H1 (cell line): ENCODE measurements around the gene ASAP3. TPM values are rescaled to one million over a fixed set of nuclear protein-coding genes. Genes with fewer than 3 reads are reported as not detected.

Source experiments
- CTCF ChIA-PET: fragments of 300-600 bp; sonication (Branson Sonifier 250); formaldehyde crosslinking; loops from one replicate; lab custom pipeline; 2021; ENCODE audit not compliant: partially characterized antibody; lab: Charles Lee
- POLR2A ChIA-PET: fragments of 300-600 bp; sonication (Branson Sonifier 250); formaldehyde crosslinking; loops from one replicate; lab custom pipeline; 2021; ENCODE audit warnings: inconsistent platforms; ENCODE audit not compliant: partially characterized antibody; lab: Charles Lee
- DNase-seq, 2 experiments: peaks; one replicate each; pipeline versions ENCODE4 v3.0.0 to v3.0.0-alpha.2; 2010 to 2022; ENCODE audit warnings: low spot score in 2 of 2, low read depth in 1 of 2, mixed read lengths in 1 of 2
- FAIRE-seq: peaks from 2 replicates; lab custom pipeline; 2011; peaks lifted over from hg19 to GRCh38; lab: Jason Lieb, UNC
- H2AFZ ChIP-seq: 2 replicates; pipeline ENCODE4 v1.8.1; 2012; ENCODE audit warnings: low read length, inconsistent platforms
- H2AK5ac ChIP-seq: 2 replicates; pipeline ENCODE4 v1.6.1; 2013; ENCODE audit warnings: low read depth, low read length
- H2BK120ac ChIP-seq: replicated peaks from 2 replicates; pipeline ENCODE3; 2013; ENCODE audit warnings: low read depth, low read length, inconsistent platforms
- H2BK12ac ChIP-seq: 2 replicates; pipeline ENCODE4 v1.6.1; 2013; ENCODE audit warnings: low read depth, low read length
- H2BK15ac ChIP-seq: 2 replicates; pipeline ENCODE4 v1.6.1; 2013; ENCODE audit warnings: low read length
- H2BK20ac ChIP-seq: 2 replicates; pipeline ENCODE4 v1.6.1; 2013; ENCODE audit warnings: low read length
- H2BK5ac ChIP-seq: 2 replicates; pipeline ENCODE4 v1.6.1; 2013; ENCODE audit warnings: low read depth, low read length
- H3K14ac ChIP-seq: 2 replicates; pipeline ENCODE4 v1.6.1; 2013; ENCODE audit warnings: inconsistent platforms; ENCODE audit not compliant: insufficient read length
- H3K18ac ChIP-seq: 2 replicates; pipeline ENCODE4 v1.6.1; 2013; ENCODE audit warnings: low read length; ENCODE audit errors: extremely low read depth
- H3K23ac ChIP-seq: 2 replicates; pipeline ENCODE4 v1.6.1; 2013; ENCODE audit warnings: inconsistent platforms; ENCODE audit not compliant: insufficient read length
- H3K23me2 ChIP-seq: 2 replicates; pipeline ENCODE4 v1.6.1; 2013; ENCODE audit warnings: low read depth, low read length
- H3K27ac ChIP-seq: 2 replicates; pipeline ENCODE4 v1.6.1; 2011; ENCODE audit warnings: low read depth, low read length, inconsistent platforms
- H3K27me3 ChIP-seq, 4 experiments: replicated peaks in 1 of 4; 1 replicate in 1 of 4; 2 replicates in 3 of 4; pipeline versions ENCODE4 v1.6.1 to v1.8.1; 2011 to 2013; ENCODE audit warnings: low read length in 3 of 4, mild to moderate bottlenecking in 3 of 4, inconsistent platforms in 2 of 4, mixed read lengths in 2 of 4, moderate library complexity in 1 of 4; ENCODE audit not compliant: control insufficient read depth in 3 of 4, insufficient read depth in 3 of 4; ENCODE audit errors: extremely low read depth in 1 of 4
- H3K36me3 ChIP-seq, 4 experiments: 2 replicates each; pipeline versions ENCODE4 v1.6.1 to v1.8.1; 2011 to 2013; ENCODE audit warnings: mild to moderate bottlenecking in 4 of 4, low read length in 3 of 4, moderate library complexity in 2 of 4, control low read depth in 1 of 4, inconsistent platforms in 1 of 4; ENCODE audit not compliant: insufficient read depth in 4 of 4, control insufficient read depth in 2 of 4
- H3K4ac ChIP-seq: replicated peaks from 2 replicates; pipeline ENCODE3; 2013; ENCODE audit warnings: low read length, low read depth, mixed read lengths, inconsistent platforms; ENCODE audit not compliant: insufficient read length
- H3K4me1 ChIP-seq, 4 experiments: replicated peaks in 1 of 4; 1 replicate in 1 of 4; 2 replicates in 3 of 4; pipeline versions ENCODE4 v1.6.1 to v1.8.1; 2011 to 2013; ENCODE audit warnings: low read length in 3 of 4, inconsistent platforms in 2 of 4, mixed read lengths in 1 of 4; ENCODE audit not compliant: insufficient read depth in 4 of 4, control insufficient read depth in 3 of 4
- H3K4me2 ChIP-seq, 2 experiments: 2 replicates each; pipeline versions ENCODE4 v1.6.1 to v1.8.1; 2011 to 2013; ENCODE audit warnings: low read depth in 2 of 2, low read length in 2 of 2, control low read depth in 1 of 2, inconsistent platforms in 1 of 2, mild to moderate bottlenecking in 1 of 2; ENCODE audit not compliant: insufficient read depth in 1 of 2
- H3K4me3 ChIP-seq, 4 experiments: fragments of 200-600, 300-600 bp in 1 of 4; sonication (generic), shearing (Covaris generic), sonication (Bioruptor Twin) in 1 of 4; 2 replicates each; pipeline versions ENCODE4 v1.5.1 to v1.8.1; 2011 to 2016; ENCODE audit warnings: low read length in 4 of 4, low read depth in 3 of 4, control low read depth in 2 of 4, inconsistent platforms in 2 of 4, mild to moderate bottlenecking in 2 of 4, mixed read lengths in 1 of 4, moderate library complexity in 1 of 4; ENCODE audit not compliant: insufficient read depth in 2 of 4; ENCODE audit errors: extremely low read depth in 1 of 4
- H3K56ac ChIP-seq: replicated peaks from 2 replicates; pipeline ENCODE3; 2013; ENCODE audit warnings: low read depth, mild to moderate bottlenecking, mixed read lengths, low read length, inconsistent platforms; ENCODE audit not compliant: insufficient read length
- H3K79me1 ChIP-seq: 2 replicates; pipeline ENCODE4 v1.6.1; 2013; ENCODE audit warnings: low read depth, low read length, control low read depth
- H3K79me2 ChIP-seq, 2 experiments: 2 replicates each; pipeline versions ENCODE4 v1.6.1 to v1.8.1; 2012 to 2013; ENCODE audit warnings: low read length in 2 of 2, mild to moderate bottlenecking in 2 of 2, inconsistent platforms in 1 of 2; ENCODE audit not compliant: insufficient read depth in 2 of 2, control insufficient read depth in 1 of 2
- H3K9ac ChIP-seq, 4 experiments: replicated peaks in 1 of 4; 1 replicate in 1 of 4; 2 replicates in 3 of 4; pipeline versions ENCODE4 v1.6.1 to v1.8.1; 2011 to 2013; ENCODE audit warnings: low read depth in 3 of 4, low read length in 3 of 4, control low read depth in 2 of 4, mild to moderate bottlenecking in 2 of 4, moderate library complexity in 2 of 4, inconsistent platforms in 1 of 4; ENCODE audit errors: extremely low read depth in 1 of 4
- H3K9me3 ChIP-seq, 2 experiments: 2 replicates each; pipeline versions ENCODE4 v1.6.1 to v1.8.1; 2012 to 2013; ENCODE audit warnings: mild to moderate bottlenecking in 2 of 2, moderate library complexity in 2 of 2, control low read depth in 1 of 2, inconsistent platforms in 1 of 2, low read depth in 1 of 2, low read length in 1 of 2, mixed read lengths in 1 of 2; ENCODE audit not compliant: insufficient read depth in 2 of 2
- H4K20me1 ChIP-seq, 2 experiments: replicated peaks in 1 of 2; 2 replicates each; pipeline versions ENCODE3 to v1.8.1; 2011 to 2013; ENCODE audit warnings: inconsistent platforms in 2 of 2, low read length in 2 of 2, mild to moderate bottlenecking in 1 of 2; ENCODE audit not compliant: insufficient read depth in 2 of 2, control insufficient read depth in 1 of 2
- H4K5ac ChIP-seq: 2 replicates; pipeline ENCODE4 v1.6.1; 2013; ENCODE audit warnings: low read length, low read depth, mixed read lengths, inconsistent platforms; ENCODE audit not compliant: insufficient read length
- H4K8ac ChIP-seq: 2 replicates; pipeline ENCODE4 v1.8.0; 2013; ENCODE audit warnings: mild to moderate bottlenecking, moderate library complexity, low read length, inconsistent platforms; ENCODE audit not compliant: insufficient read depth; ENCODE audit errors: extremely low read depth
- H4K91ac ChIP-seq: replicated peaks from 2 replicates; pipeline ENCODE3; 2013; ENCODE audit warnings: low read length, mixed read lengths, inconsistent platforms; ENCODE audit not compliant: insufficient read length
- ASH2L ChIP-seq: fragments of 200-600, 300-600 bp; sonication (generic); IDR thresholded peaks from one replicate; pipeline ENCODE4 v1.7.1; 2017; ENCODE audit warnings: low read length
- BACH1 ChIP-seq: IDR thresholded peaks from 2 replicates; pipeline ENCODE4 v1.6.1; 2012; ENCODE audit warnings: low read length, improper control_type of control experiment
- CHD2 ChIP-seq: IDR thresholded peaks from 2 replicates; pipeline ENCODE4 v1.6.1; 2012; ENCODE audit warnings: low read length, improper control_type of control experiment
- EZH2 ChIP-seq: fragments of 200-600 bp; sonication (generic); IDR thresholded peaks from 2 replicates; pipeline ENCODE4 v1.7.1; 2012; ENCODE audit warnings: low read depth, mild to moderate bottlenecking, moderate library complexity, low read length, inconsistent platforms; ENCODE audit not compliant: severe bottlenecking
- FOSL1 ChIP-seq: IDR thresholded peaks from 2 replicates; pipeline ENCODE4 v1.6.1; 2011; ENCODE audit warnings: mild to moderate bottlenecking, low read depth, low read length, moderate library complexity; ENCODE audit not compliant: insufficient read depth
- RAD21 ChIP-seq, 2 experiments: IDR thresholded peaks in 1 of 2; conservative IDR thresholded peaks in 1 of 2; 2 replicates each; pipeline ENCODE4 v1.6.1; 2011; ENCODE audit warnings: low read depth in 2 of 2, low read length in 2 of 2, improper control_type of control experiment in 1 of 2, inconsistent platforms in 1 of 2, mild to moderate bottlenecking in 1 of 2, moderate library complexity in 1 of 2
- SIN3A ChIP-seq, 2 experiments: IDR thresholded peaks in 1 of 2; conservative IDR thresholded peaks in 1 of 2; 2 replicates each; pipeline ENCODE4 v1.6.1; 2011 to 2012; ENCODE audit warnings: low read length in 2 of 2, improper control_type of control experiment in 1 of 2, low read depth in 1 of 2, mild to moderate bottlenecking in 1 of 2
- SIX5 ChIP-seq: IDR thresholded peaks from 2 replicates; pipeline ENCODE4 v1.6.1; 2011; ENCODE audit warnings: mild to moderate bottlenecking, low read depth, low read length
- TBP ChIP-seq: IDR thresholded peaks from 2 replicates; pipeline ENCODE4 v1.6.1; 2011; ENCODE audit warnings: low read depth, low read length, improper control_type of control experiment
- TEAD4 ChIP-seq: IDR thresholded peaks from 2 replicates; pipeline ENCODE4 v1.6.1; 2012; ENCODE audit warnings: low read depth, low read length, inconsistent platforms, mixed read lengths
- WGBS, 2 experiments: shearing (Covaris generic) in 1 of 2; methylation state at CpG; one replicate each; pipeline versions ENCODE4 v1.1.6 to v1.1.7; 2013 to 2015; ENCODE audit warnings: low lambda C conversion rate in 2 of 2, mixed read lengths in 2 of 2, inconsistent platforms in 1 of 2, low coverage in 1 of 2, missing lambda C conversion rate in 1 of 2; ENCODE audit not compliant: insufficient replicate concordance in 2 of 2, insufficient coverage in 1 of 2, insufficient read length in 1 of 2; ENCODE audit errors: extremely low coverage in 1 of 2, missing lambda C conversion rate in 1 of 2; 5-methylcytosine and 5-hydroxymethylcytosine counted together
- polyA plus RNA-seq, 7 experiments: library from polyadenylated mRNA; depleted of rRNA in 3 of 7; stranded (reverse) in 5 of 7; unstranded in 2 of 7; fragments of >200 nt in 5 of 7; fragments of 200-250 nt in 2 of 7; gene quantifications; 1 replicate in 5 of 7; 2 replicates in 1 of 7; 4 replicates in 1 of 7; pipeline versions ENCODE4 v1.2.1 to v1.2.3, GENCODE V29; 2011 to 2013; ENCODE audit warnings: missing spikeins in 2 of 7, mixed read lengths in 2 of 7
- total RNA-seq: library from RNA; stranded (reverse); fragmentation: NEBNext Ultra II Directional; extraction: Animal tissue kit (Norgen Biotek cat#: 25700); gene quantifications from 2 replicates; pipeline ENCODE4 v1.2.1, GENCODE V29; 2021

The ASAP3 gene
- total and polyA plus RNA-seq, 2 of the 8 experiments (the other 6 are each of a cell fraction or from before 2014, with no cell fraction given) = 53.1 to 58.0 TPM

- FAIRE-seq (no peak), DNase-seq (no peak)
- Histone ChIP-seq H3K4me1 (no peaks in the 10 kb centered on the region), H3K56ac (no peak overlapping the region), H3K4ac (no peak overlapping the region), H3K27ac (no peak overlapping the region), H3K79me2 (no peaks in the 10 kb centered on the region), H3K4me2 (no peak overlapping the region), H4K20me1 (peaks cover 0 to 3% of the 10 kb centered on the region in 2 experiments), H2BK12ac (no peak overlapping the region), H2AFZ (no peak overlapping the region), H3K79me1 (no peaks in the 10 kb centered on the region), H4K91ac (no peak overlapping the region), H3K9ac (no peak overlapping the region), H3K36me3 (peaks cover 0 to 4% (median 0%) of the 10 kb centered on the region in 4 experiments; a peak in 1 of 8 replicates), H4K5ac (no peak overlapping the region), H3K9me3 (no peaks in the 10 kb centered on the region; a peak in 1 of 4 replicates), H3K18ac (no peak overlapping the region), H3K23me2 (no peaks in the 10 kb centered on the region; the same call in 1 of the 2 replicates), H3K27me3 (no peaks in the 10 kb centered on the region), H2AK5ac (no peak overlapping the region), H3K14ac (no peak overlapping the region), H4K8ac (no peak overlapping the region; the same call in 1 of the 2 replicates), H3K23ac (no peak overlapping the region), H2BK20ac (no peak overlapping the region), H3K4me3 (no peak overlapping the region), H2BK120ac (no peak overlapping the region), H2BK5ac (no peak overlapping the region), H2BK15ac (no peak overlapping the region)
- CTCF ChIA-PET = interaction anchor here (0.9 to 6.2 kb wide), 8 partner anchors 9 to 134 kb away, joined by 3 to 62 read pairs (median 6); partner anchors contain the start of gene E2F2
- WGBS, 2 experiments = 94% methylated on average over 13 of the region's 13 CpGs; no CpG with 5 or more reads in 1 of the 2 experiments
- no peak for TF ChIP-seq FOSL1
- TF ChIP-seq ASH2L = no peak
- TF ChIP-seq TEAD4 = no peak
- no peak for TF ChIP-seq SIX5
- no peak for TF ChIP-seq RAD21 (IDR thresholded peaks at IDR 0.05 in 1 of 2, conservative IDR thresholded peaks at IDR 0.05 in 1 of 2; ENCODE audit: low read depth in 2 of 2, low read length in 2 of 2)
- TF ChIP-seq TBP = no peak
- TF ChIP-seq CHD2 = no peak
- no peak for TF ChIP-seq BACH1
- no peak for TF ChIP-seq EZH2
- no peak for TF ChIP-seq SIN3A (conservative IDR thresholded peaks at IDR 0.05 in 1 of 2, IDR thresholded peaks at IDR 0.05 in 1 of 2; ENCODE audit: low read depth in 1 of 2, low read length in 2 of 2)
- POLR2A ChIA-PET = interaction anchor here (0.7 to 1.8 kb wide), 6 partner anchors 9 to 196 kb away, joined by 3 to 4 read pairs (median 4); partner anchors contain the start of gene RPL11
Observed at GRCh38 chr1:23506376-23507107, 22.6 kb upstream of the ASAP3 start.
